Skeletal muscle satellite cell (primary cell): Measurements from ENCODE around the gene C3AR1.
A peak's percentile ranks its signal among the peaks of the same experiment; 100 is the strongest.
"Not testable (repeated sequence)": the region's sequence is repeated elsewhere in the genome, so short reads cannot be mapped to it uniquely, and the experiment has no call there.

Source experiments
- H3K27me3 ChIP-seq: 2 replicates; pipeline ENCODE4 v1.7.0; 2013; ENCODE audit warnings: low read length; ENCODE audit not compliant: control insufficient read depth, insufficient read depth
- H3K36me3 ChIP-seq: 2 replicates; pipeline ENCODE4 v1.7.0; 2013; ENCODE audit warnings: mild to moderate bottlenecking, control low read depth, low read length; ENCODE audit not compliant: insufficient read depth
- H3K4me1 ChIP-seq: 2 replicates; pipeline ENCODE4 v1.7.0; 2013; ENCODE audit warnings: low read length; ENCODE audit not compliant: control insufficient read depth, insufficient read depth
- H3K4me2 ChIP-seq: 2 replicates; pipeline ENCODE4 v1.7.0; 2013; ENCODE audit warnings: mild to moderate bottlenecking, low read length
- H3K4me3 ChIP-seq: 2 replicates; pipeline ENCODE4 v1.7.0; 2013; ENCODE audit warnings: low read length
- H3K9ac ChIP-seq: 2 replicates; pipeline ENCODE4 v1.7.0; 2013; ENCODE audit warnings: mild to moderate bottlenecking, low read depth, low read length, moderate library complexity
- H3K9me3 ChIP-seq: replicated peaks from 2 replicates; pipeline ENCODE4 v1.7.0; 2013; ENCODE audit warnings: mild to moderate bottlenecking, control low read depth, low read length

C3AR1 gene

GRCh38 chr12:8036346-8036745 lies 29.8 kb downstream of the C3AR1 start:
- H3K4me3 ChIP-seq: no peak overlapping the region
- no peaks in the 10 kb centered on the region for H3K9me3 ChIP-seq
- peak overlapping the region; percentile 44 for H3K4me2 ChIP-seq
- peaks cover 8% of the 10 kb centered on the region for H3K36me3 ChIP-seq
- no peak overlapping the region for H3K9ac ChIP-seq
- no peaks in the 10 kb centered on the region for H3K27me3 ChIP-seq
- H3K4me1 ChIP-seq: peaks cover 43% of the 10 kb centered on the region

GRCh38 chr12:8035440-8036010 lies 30.6 kb downstream of the C3AR1 start:
- peaks cover under 1% of the 10 kb centered on the region for H3K36me3 ChIP-seq
- no peak overlapping the region for H3K4me3 ChIP-seq
- no peaks in the 10 kb centered on the region for H3K27me3 ChIP-seq
- H3K4me2 ChIP-seq: peak overlapping the region; percentile 99
- H3K9ac ChIP-seq: no peak overlapping the region
- H3K4me1 ChIP-seq: peaks cover 43% of the 10 kb centered on the region
- H3K9me3 ChIP-seq: no peaks in the 10 kb centered on the region

- H3K9ac ChIP-seq: peak overlapping the region; percentile 32
- H3K4me2 ChIP-seq: peak overlapping the region; percentile 99
- H3K4me3 ChIP-seq: peak overlapping the region; percentile 99
- H3K4me1 ChIP-seq: peaks cover 43% of the 10 kb centered on the region
- no peaks in the 10 kb centered on the region for H3K27me3 ChIP-seq
- no peaks in the 10 kb centered on the region for H3K9me3 ChIP-seq
- H3K36me3 ChIP-seq: no peaks in the 10 kb centered on the region
Observed at GRCh38 chr12:8034802-8035201, 31.4 kb downstream of the C3AR1 start.

DNA sequence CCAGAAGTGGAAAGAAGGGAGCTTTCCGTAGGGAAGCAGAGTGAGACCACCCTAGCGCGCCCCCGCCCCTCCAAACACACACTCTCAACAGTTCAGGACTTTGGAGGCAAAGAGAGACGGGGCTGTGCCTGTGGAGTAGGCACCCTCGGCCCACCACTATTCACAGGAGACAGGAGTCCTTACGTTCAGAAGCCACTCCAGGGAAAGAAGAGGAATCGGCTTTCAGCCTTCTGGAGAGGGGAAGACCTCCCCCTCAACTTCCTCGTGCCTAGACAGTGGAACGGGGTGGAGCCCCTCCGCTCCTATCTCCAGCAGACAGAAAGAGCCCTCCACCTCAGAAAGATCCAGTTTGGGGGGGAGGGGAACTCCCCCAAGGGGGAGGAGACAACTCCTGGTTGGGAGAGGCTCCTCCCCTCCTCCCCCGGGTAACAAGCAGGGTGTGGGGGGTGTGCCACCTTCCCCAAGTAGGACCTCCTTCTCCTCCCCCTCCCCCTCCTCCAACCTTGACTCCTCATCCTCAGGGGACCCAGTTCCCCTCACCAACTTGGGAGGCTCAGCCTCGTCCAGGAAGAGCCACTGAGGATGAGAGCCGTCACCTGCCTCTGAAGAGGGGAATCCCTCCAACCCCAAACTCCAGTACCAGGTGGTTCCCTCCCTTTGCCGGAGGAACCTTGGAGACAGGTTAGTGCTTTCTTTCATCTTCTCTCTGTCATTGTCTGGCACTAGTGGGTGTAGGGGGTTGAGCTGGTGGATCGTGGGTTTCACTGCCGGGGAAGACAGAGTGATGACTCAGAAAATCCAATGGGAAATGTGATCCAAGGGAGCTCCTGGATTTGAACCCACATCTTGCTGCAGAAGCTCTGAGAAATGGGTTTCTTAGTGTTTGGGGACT lies 32.8 kb downstream of the C3AR1 start:
- Histone ChIP-seq H3K9ac (peak overlapping the region; percentile 98), H3K9me3 (no peaks in the 10 kb centered on the region), H3K27me3 (no peaks in the 10 kb centered on the region), H3K4me3 (peak overlapping the region; percentile 99), H3K36me3 (no peaks in the 10 kb centered on the region), H3K4me2 (peak overlapping the region; percentile 99), H3K4me1 (peaks cover 33% of the 10 kb centered on the region)

GRCh38 chr12:8032242-8033152 lies 33.7 kb downstream of the C3AR1 start, which contains the start of gene FOXJ2:
FOXJ2 (plus strand) TSS chr12:8032716; CDS start chr12:8039833, 7,117 bp downstream.
- Histone ChIP-seq H3K9ac (peak within 1 kb of the TSS; percentile 98), H3K4me1 (peaks cover 28% of the 10 kb centered on the region), H3K36me3 (no peaks in the 10 kb centered on the region), H3K9me3 (no peaks in the 10 kb centered on the region), H3K27me3 (no peaks in the 10 kb centered on the region), H3K4me3 (peak within 1 kb of the TSS; percentile 99), H3K4me2 (peak within 1 kb of the TSS; percentile 99)

DNA sequence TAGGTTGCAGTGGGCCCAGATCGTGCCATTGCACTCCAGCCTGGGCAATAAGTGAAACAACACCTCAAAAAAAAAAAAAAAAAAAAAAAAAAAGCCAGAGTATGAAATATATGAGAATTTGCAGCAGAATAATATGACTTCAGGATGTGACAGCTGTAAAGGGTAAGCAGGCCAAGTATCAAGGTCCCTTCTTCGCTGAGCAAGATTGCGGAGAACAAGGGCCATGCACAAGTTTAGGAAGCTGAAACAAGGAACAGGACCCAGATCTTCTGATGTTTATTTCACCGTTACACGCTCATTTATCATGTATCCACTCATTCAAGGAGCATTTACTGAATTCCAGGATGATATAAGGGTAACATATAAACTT lies 34.3 kb downstream of the C3AR1 start:
- Histone ChIP-seq H3K4me3 (peak overlapping the region; percentile 99), H3K4me2 (peak overlapping the region; percentile 99), H3K9ac (peak overlapping the region; percentile 98), H3K4me1 (peaks cover 28% of the 10 kb centered on the region), H3K27me3 (no peaks in the 10 kb centered on the region), H3K36me3 (no peaks in the 10 kb centered on the region), H3K9me3 (no peaks in the 10 kb centered on the region)

- H3K4me2 ChIP-seq, H3K4me3 ChIP-seq, H3K9ac ChIP-seq, H3K27me3 ChIP-seq, H3K9me3 ChIP-seq, H3K36me3 ChIP-seq: not testable (repeated sequence)
- H3K4me1 ChIP-seq: peaks cover 28% of the 10 kb centered on the region
Observed at GRCh38 chr12:8031017-8031416, 35.1 kb downstream of the C3AR1 start.

- Histone ChIP-seq H3K4me1 (peaks cover 23% of the 10 kb centered on the region), H3K4me3 (no peak overlapping the region), H3K27me3 (no peaks in the 10 kb centered on the region), H3K9ac (no peak overlapping the region), H3K4me2 (no peak overlapping the region), H3K36me3 (no peaks in the 10 kb centered on the region), H3K9me3 (no peaks in the 10 kb centered on the region)
Observed at GRCh38 chr12:8030189-8030588, 36.0 kb downstream of the C3AR1 start.

DNA sequence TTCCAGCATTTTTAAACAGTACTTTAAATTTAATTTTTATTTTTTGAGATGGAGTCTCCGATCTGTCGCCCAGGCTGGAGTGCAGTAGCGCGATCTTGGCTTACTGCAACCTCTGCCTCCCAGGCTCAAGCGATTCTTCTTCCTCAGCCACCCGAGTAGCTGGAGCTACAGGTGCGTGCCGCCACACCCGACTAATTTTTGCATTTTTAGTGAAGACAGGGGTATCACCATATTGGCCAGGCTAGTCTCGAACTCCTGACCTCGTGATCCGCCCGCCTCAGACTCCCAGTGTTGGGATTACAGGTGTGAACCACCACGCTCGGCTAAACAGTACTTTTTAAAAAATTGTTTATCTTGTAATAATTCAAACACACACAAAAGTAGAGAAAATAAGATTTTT lies 37.9 kb downstream of the C3AR1 start:
- no peak overlapping the region for H3K4me3 ChIP-seq
- H3K9me3 ChIP-seq: no peaks in the 10 kb centered on the region
- H3K9ac ChIP-seq: no peak overlapping the region
- H3K4me1 ChIP-seq: peaks cover 5% of the 10 kb centered on the region
- H3K27me3 ChIP-seq: no peaks in the 10 kb centered on the region
- H3K4me2 ChIP-seq: no peak overlapping the region
- H3K36me3 ChIP-seq: no peaks in the 10 kb centered on the region

GRCh38 chr12:8027856-8028255 lies 38.3 kb downstream of the C3AR1 start:
- no peaks in the 10 kb centered on the region for H3K27me3 ChIP-seq
- no peaks in the 10 kb centered on the region for H3K9me3 ChIP-seq
- H3K9ac ChIP-seq: peak overlapping the region; percentile 5
- H3K4me3 ChIP-seq: peak overlapping the region; percentile 94
- peaks cover 5% of the 10 kb centered on the region for H3K4me1 ChIP-seq
- no peaks in the 10 kb centered on the region for H3K36me3 ChIP-seq
- peak overlapping the region; percentile 38 for H3K4me2 ChIP-seq

GRCh38 chr12:8026291-8026900 lies 39.8 kb downstream of the C3AR1 start:
- H3K9me3 ChIP-seq: no peaks in the 10 kb centered on the region
- peak overlapping the region; percentile 94 for H3K4me3 ChIP-seq
- peak overlapping the region; percentile 98 for H3K4me2 ChIP-seq
- no peaks in the 10 kb centered on the region for H3K36me3 ChIP-seq
- no peaks in the 10 kb centered on the region for H3K27me3 ChIP-seq
- H3K4me1 ChIP-seq: no peaks in the 10 kb centered on the region
- peak overlapping the region; percentile 97 for H3K9ac ChIP-seq
